HepG2 (cell line): ENCODE results near the gene BCAS1. TPM values are rescaled to one million over a fixed set of nuclear protein-coding genes. Genes with fewer than 3 reads are reported as not detected.
A peak's percentile ranks its signal among the peaks of the same experiment; 100 is the strongest.

Source experiments
- ATF7 ChIP-seq, 2 experiments: fragments of 450-650 bp in 1 of 2; sonication (generic) in 1 of 2; formaldehyde crosslinking in 1 of 2; IDR thresholded peaks; 2 replicates each; pipeline versions ENCODE4 v1.4.0 to v1.6.1; 2016 to 2020; ENCODE audit warnings: antibody characterized with exemption in 1 of 2, mild to moderate bottlenecking in 1 of 2, missing genetic modification reagents in 1 of 2
- CEBPG ChIP-seq: IDR thresholded peaks from 2 replicates; pipeline ENCODE4 v1.6.1; 2016
- GATAD2A ChIP-seq: IDR thresholded peaks from 2 replicates; pipeline ENCODE4 v1.6.1; 2016
- HDAC1 ChIP-seq: sonication (generic); formaldehyde crosslinking; IDR thresholded peaks from 2 replicates; pipeline ENCODE4 v1.5.1; 2020; ENCODE audit warnings: mild to moderate bottlenecking, missing genetic modification reagents
- KDM1A ChIP-seq: IDR thresholded peaks from 2 replicates; pipeline ENCODE4 v1.6.1; 2016; ENCODE audit warnings: missing compliant biosample characterization
- KDM3A ChIP-seq: IDR thresholded peaks from 2 replicates; pipeline ENCODE4 v1.6.1; 2018; ENCODE audit warnings: low read depth, missing compliant biosample characterization
- MAF1 ChIP-seq: sonication (generic); formaldehyde crosslinking; IDR thresholded peaks from 2 replicates; pipeline ENCODE4 v1.5.0; 2020; ENCODE audit warnings: missing genetic modification reagents, borderline replicate concordance
- MTA1 ChIP-seq: sonication (generic); formaldehyde crosslinking; IDR thresholded peaks from 2 replicates; pipeline ENCODE4 v1.4.0; 2020; ENCODE audit warnings: missing genetic modification reagents, mild to moderate bottlenecking, borderline replicate concordance
- TBL1XR1 ChIP-seq: fragments of 150-350 bp; IDR thresholded peaks from 2 replicates; pipeline ENCODE4 v1.6.1; 2014; ENCODE audit warnings: borderline replicate concordance, low read length; ENCODE audit not compliant: partially characterized antibody
- ZNF136 ChIP-seq: sonication (generic); formaldehyde crosslinking; IDR thresholded peaks from 2 replicates; pipeline ENCODE4 v1.8.1; 2022; ENCODE audit warnings: low read depth, mild to moderate bottlenecking, moderate library complexity, missing genetic modification reagents
- ZNF292 ChIP-seq: sonication (generic); formaldehyde crosslinking; IDR thresholded peaks from 2 replicates; pipeline ENCODE4 v1.8.1; 2022; ENCODE audit warnings: mild to moderate bottlenecking, low read depth, missing genetic modification reagents, borderline replicate concordance
- ZNF343 ChIP-seq: sonication (generic); formaldehyde crosslinking; IDR thresholded peaks from 2 replicates; pipeline ENCODE4 v1.4.0; 2020; ENCODE audit warnings: mild to moderate bottlenecking, missing genetic modification reagents
- ZNF619 ChIP-seq: sonication (generic); formaldehyde crosslinking; IDR thresholded peaks from 2 replicates; pipeline ENCODE4 v1.4.0; 2020; ENCODE audit warnings: mild to moderate bottlenecking, missing genetic modification reagents
- ZNF670 ChIP-seq: sonication (generic); formaldehyde crosslinking; IDR thresholded peaks from 2 replicates; pipeline ENCODE4 v1.8.0; 2022; ENCODE audit warnings: mild to moderate bottlenecking, missing genetic modification reagents, borderline replicate concordance
- polyA plus RNA-seq, 8 experiments: library from polyadenylated mRNA; depleted of rRNA in 3 of 8; stranded (reverse) in 7 of 8; unstranded in 1 of 8; fragments of >200 nt; fragmentation: Illumina TruSeq in 4 of 8; extraction: Trizol in 4 of 8; gene quantifications; 2 replicates each; pipeline versions ENCODE4 v1.2.1 to v1.2.3, GENCODE V29; 2011 to 2016; ENCODE audit warnings: low read depth in 4 of 8, missing spikeins in 1 of 8, mixed read lengths in 1 of 8; ENCODE audit not compliant: insufficient read depth in 1 of 8
- total RNA-seq, 5 experiments: library from RNA; depleted of rRNA; stranded (reverse); fragments of >200 nt; fragmentation: Illumina TruSeq; extraction: Trizol; gene quantifications; 2 replicates each; pipeline ENCODE4 v1.2.3, GENCODE V29; 2016; ENCODE audit warnings: low read depth in 1 of 5
- TF ChIP-seq, protein P1 (sequence below): sonication (generic); formaldehyde crosslinking; conservative IDR thresholded peaks from 2 replicates; pipeline ENCODE4 v1.4.0; 2020; ENCODE audit warnings: missing genetic modification reagents
- TF ChIP-seq, protein P2 (sequence below): sonication (generic); formaldehyde crosslinking; IDR thresholded peaks from 2 replicates; pipeline ENCODE4; 2020; ENCODE audit warnings: missing genetic modification reagents, mild to moderate bottlenecking, borderline replicate concordance
- TF ChIP-seq, protein P3 (sequence below): sonication (generic); formaldehyde crosslinking; conservative IDR thresholded peaks from 2 replicates; pipeline ENCODE4 v1.4.0; 2020; ENCODE audit warnings: mild to moderate bottlenecking, missing genetic modification reagents, moderate library complexity
- TF ChIP-seq, protein P4 (sequence below): sonication (generic); formaldehyde crosslinking; IDR thresholded peaks from 2 replicates; pipeline ENCODE4 v1.4.0; 2020; ENCODE audit warnings: missing genetic modification reagents

BCAS1 gene
- total and polyA plus RNA-seq, 2 of the 13 experiments (the other 11 are each of a cell fraction or from before 2014, with no cell fraction given): 0.55 to 0.91 TPM

DNA sequence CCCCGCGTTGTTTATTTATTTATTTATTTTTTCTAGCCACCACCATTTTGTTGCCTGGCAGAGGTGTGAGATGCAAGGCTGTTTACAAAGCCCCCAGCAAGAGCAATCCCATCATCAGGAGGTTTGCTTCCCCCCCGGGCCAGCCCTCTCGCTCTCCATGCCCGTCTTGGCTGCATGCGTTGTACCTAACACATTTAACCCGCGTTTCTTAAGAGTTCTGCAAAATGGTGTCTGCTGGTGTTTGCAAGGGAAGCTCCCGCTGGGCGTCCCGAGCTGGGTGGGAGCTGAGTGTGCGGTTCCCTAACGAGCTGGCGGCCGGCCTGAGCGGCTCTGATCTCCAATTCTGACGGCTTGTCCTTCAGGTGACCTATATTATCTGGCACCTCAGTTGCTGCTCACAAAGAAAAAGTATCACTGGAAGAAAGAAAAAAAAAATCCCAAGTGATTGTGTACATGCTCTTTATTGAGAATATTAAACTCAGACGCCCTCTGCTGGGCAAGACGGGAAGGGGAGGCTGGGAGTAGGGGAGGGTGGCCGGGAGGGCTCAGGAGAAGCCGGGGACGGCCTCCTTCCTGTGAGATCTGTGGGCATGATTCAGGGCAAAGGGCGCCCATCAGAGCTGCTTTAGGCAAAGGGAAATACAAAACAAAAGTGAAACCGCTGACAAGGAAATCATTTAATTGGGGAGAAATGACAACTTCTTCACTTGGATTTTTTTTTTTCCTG is 154.8 kb downstream of the BCAS1 start (continued):
- TF ChIP-seq, protein P1, sequence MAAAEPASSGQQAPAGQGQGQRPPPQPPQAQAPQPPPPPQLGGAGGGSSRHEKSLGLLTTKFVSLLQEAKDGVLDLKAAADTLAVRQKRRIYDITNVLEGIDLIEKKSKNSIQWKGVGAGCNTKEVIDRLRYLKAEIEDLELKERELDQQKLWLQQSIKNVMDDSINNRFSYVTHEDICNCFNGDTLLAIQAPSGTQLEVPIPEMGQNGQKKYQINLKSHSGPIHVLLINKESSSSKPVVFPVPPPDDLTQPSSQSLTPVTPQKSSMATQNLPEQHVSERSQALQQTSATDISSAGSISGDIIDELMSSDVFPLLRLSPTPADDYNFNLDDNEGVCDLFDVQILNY (CRISPR knock-in tag): no peak
- TF ChIP-seq KDM3A (peak; percentile 65; the same call in 1 of the 2 replicates), TBL1XR1 (no peak), ZNF343 (CRISPR knock-in tag) (no peak), HDAC1 (CRISPR knock-in tag) (peak; percentile 72), ZNF619 (CRISPR knock-in tag) (0 out of 2 replicates have a peak, but pooled peaks have one; percentile 89), ZNF670 (CRISPR knock-in tag) (0 out of 2 replicates have a peak, but pooled peaks have one; percentile 70), ATF7 (IDR thresholded peaks at IDR 0.05) (no peak), ATF7 (CRISPR knock-in tag; IDR thresholded peaks at IDR 0.05) (no peak), KDM1A (CRISPR knock-in tag) (no peak), CEBPG (CRISPR knock-in tag) (peak; percentile 39; the same call in 1 of the 2 replicates), ZNF136 (CRISPR knock-in tag) (no peak), ZNF292 (CRISPR knock-in tag) (peak; percentile 33; the same call in 1 of the 2 replicates), GATAD2A (CRISPR knock-in tag) (peak; percentile 87), MTA1 (CRISPR knock-in tag) (peak; percentile 89; the same call in 1 of the 2 replicates), MAF1 (0 out of 2 replicates have a peak, but pooled peaks have one; percentile 20)
- TF ChIP-seq, protein P2, sequence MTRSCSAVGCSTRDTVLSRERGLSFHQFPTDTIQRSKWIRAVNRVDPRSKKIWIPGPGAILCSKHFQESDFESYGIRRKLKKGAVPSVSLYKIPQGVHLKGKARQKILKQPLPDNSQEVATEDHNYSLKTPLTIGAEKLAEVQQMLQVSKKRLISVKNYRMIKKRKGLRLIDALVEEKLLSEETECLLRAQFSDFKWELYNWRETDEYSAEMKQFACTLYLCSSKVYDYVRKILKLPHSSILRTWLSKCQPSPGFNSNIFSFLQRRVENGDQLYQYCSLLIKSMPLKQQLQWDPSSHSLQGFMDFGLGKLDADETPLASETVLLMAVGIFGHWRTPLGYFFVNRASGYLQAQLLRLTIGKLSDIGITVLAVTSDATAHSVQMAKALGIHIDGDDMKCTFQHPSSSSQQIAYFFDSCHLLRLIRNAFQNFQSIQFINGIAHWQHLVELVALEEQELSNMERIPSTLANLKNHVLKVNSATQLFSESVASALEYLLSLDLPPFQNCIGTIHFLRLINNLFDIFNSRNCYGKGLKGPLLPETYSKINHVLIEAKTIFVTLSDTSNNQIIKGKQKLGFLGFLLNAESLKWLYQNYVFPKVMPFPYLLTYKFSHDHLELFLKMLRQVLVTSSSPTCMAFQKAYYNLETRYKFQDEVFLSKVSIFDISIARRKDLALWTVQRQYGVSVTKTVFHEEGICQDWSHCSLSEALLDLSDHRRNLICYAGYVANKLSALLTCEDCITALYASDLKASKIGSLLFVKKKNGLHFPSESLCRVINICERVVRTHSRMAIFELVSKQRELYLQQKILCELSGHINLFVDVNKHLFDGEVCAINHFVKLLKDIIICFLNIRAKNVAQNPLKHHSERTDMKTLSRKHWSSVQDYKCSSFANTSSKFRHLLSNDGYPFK (CRISPR knock-in tag): peak; percentile 35; the same call in 1 of the 2 replicates
- TF ChIP-seq, protein P3, sequence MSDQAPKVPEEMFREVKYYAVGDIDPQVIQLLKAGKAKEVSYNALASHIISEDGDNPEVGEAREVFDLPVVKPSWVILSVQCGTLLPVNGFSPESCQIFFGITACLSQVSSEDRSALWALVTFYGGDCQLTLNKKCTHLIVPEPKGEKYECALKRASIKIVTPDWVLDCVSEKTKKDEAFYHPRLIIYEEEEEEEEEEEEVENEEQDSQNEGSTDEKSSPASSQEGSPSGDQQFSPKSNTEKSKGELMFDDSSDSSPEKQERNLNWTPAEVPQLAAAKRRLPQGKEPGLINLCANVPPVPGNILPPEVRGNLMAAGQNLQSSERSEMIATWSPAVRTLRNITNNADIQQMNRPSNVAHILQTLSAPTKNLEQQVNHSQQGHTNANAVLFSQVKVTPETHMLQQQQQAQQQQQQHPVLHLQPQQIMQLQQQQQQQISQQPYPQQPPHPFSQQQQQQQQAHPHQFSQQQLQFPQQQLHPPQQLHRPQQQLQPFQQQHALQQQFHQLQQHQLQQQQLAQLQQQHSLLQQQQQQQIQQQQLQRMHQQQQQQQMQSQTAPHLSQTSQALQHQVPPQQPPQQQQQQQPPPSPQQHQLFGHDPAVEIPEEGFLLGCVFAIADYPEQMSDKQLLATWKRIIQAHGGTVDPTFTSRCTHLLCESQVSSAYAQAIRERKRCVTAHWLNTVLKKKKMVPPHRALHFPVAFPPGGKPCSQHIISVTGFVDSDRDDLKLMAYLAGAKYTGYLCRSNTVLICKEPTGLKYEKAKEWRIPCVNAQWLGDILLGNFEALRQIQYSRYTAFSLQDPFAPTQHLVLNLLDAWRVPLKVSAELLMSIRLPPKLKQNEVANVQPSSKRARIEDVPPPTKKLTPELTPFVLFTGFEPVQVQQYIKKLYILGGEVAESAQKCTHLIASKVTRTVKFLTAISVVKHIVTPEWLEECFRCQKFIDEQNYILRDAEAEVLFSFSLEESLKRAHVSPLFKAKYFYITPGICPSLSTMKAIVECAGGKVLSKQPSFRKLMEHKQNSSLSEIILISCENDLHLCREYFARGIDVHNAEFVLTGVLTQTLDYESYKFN (CRISPR knock-in tag): peak; percentile 63
- TF ChIP-seq, protein P4, sequence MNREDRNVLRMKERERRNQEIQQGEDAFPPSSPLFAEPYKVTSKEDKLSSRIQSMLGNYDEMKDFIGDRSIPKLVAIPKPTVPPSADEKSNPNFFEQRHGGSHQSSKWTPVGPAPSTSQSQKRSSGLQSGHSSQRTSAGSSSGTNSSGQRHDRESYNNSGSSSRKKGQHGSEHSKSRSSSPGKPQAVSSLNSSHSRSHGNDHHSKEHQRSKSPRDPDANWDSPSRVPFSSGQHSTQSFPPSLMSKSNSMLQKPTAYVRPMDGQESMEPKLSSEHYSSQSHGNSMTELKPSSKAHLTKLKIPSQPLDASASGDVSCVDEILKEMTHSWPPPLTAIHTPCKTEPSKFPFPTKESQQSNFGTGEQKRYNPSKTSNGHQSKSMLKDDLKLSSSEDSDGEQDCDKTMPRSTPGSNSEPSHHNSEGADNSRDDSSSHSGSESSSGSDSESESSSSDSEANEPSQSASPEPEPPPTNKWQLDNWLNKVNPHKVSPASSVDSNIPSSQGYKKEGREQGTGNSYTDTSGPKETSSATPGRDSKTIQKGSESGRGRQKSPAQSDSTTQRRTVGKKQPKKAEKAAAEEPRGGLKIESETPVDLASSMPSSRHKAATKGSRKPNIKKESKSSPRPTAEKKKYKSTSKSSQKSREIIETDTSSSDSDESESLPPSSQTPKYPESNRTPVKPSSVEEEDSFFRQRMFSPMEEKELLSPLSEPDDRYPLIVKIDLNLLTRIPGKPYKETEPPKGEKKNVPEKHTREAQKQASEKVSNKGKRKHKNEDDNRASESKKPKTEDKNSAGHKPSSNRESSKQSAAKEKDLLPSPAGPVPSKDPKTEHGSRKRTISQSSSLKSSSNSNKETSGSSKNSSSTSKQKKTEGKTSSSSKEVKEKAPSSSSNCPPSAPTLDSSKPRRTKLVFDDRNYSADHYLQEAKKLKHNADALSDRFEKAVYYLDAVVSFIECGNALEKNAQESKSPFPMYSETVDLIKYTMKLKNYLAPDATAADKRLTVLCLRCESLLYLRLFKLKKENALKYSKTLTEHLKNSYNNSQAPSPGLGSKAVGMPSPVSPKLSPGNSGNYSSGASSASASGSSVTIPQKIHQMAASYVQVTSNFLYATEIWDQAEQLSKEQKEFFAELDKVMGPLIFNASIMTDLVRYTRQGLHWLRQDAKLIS (CRISPR knock-in tag): peak; percentile 56; the same call in 1 of the 2 replicates
